ENCODE results near the gene TUBB4B.
A peak's percentile ranks its signal among the peaks of the same experiment; 100 is the strongest.

TUBB4B gene

DNA sequence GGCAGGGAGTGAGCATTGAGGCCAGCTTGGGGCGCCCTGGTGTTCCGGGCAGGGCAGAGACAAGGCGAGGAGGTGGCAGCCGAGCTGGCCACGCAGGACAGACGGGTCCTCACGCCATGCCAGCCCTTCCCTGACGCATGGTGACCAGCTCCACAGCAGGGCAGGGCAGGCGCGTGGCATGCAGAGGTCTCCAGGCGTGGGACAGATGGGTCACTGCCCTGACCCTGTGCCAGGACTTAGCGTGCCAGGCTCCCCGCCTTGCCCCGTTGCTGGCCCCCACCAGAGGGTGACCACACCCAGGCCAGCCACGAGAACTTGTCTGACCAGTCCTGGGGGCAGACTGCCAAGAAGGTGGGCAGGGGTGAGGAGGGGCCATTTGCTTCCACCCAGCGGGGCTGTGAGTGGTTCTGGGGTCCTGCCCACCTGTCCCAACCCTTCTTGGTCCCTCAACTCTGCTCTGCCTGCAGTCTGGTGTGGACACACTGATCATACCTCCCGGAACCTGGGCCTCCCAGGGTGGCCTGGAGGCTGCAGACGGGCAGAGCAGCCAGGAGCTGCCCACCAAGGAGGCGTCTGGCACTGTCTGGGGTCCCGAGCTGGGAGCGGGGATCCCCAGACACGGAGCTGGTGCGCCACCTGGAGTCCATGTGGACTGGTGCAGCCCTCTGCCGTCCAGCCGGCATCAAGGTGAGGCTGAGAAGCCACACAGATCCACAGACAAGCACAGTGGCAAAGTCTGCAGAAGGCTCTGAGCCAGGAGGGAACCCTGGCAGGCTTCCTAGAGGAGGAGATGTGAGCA, 13.8 kb upstream of the TUBB4B start, which contains the start of gene RNF224:
TSS of gene RNF224 (plus strand) at position 449 of the 799 bp plus-strand sequence. CDS start 834 bp downstream, outside the sequence.
- TF ChIP-seq, protein P1, sequence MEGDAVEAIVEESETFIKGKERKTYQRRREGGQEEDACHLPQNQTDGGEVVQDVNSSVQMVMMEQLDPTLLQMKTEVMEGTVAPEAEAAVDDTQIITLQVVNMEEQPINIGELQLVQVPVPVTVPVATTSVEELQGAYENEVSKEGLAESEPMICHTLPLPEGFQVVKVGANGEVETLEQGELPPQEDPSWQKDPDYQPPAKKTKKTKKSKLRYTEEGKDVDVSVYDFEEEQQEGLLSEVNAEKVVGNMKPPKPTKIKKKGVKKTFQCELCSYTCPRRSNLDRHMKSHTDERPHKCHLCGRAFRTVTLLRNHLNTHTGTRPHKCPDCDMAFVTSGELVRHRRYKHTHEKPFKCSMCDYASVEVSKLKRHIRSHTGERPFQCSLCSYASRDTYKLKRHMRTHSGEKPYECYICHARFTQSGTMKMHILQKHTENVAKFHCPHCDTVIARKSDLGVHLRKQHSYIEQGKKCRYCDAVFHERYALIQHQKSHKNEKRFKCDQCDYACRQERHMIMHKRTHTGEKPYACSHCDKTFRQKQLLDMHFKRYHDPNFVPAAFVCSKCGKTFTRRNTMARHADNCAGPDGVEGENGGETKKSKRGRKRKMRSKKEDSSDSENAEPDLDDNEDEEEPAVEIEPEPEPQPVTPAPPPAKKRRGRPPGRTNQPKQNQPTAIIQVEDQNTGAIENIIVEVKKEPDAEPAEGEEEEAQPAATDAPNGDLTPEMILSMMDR (IDR thresholded peaks at IDR 0.05; ENCODE audit: low read depth, low read length, missing control alignments): peak; percentile 91
- H3K4me3 ChIP-seq (ENCODE audit: low read depth, low read length): no peak within 1 kb of the TSS
- no peak for DNase-seq (ENCODE audit: low read depth)

DNA sequence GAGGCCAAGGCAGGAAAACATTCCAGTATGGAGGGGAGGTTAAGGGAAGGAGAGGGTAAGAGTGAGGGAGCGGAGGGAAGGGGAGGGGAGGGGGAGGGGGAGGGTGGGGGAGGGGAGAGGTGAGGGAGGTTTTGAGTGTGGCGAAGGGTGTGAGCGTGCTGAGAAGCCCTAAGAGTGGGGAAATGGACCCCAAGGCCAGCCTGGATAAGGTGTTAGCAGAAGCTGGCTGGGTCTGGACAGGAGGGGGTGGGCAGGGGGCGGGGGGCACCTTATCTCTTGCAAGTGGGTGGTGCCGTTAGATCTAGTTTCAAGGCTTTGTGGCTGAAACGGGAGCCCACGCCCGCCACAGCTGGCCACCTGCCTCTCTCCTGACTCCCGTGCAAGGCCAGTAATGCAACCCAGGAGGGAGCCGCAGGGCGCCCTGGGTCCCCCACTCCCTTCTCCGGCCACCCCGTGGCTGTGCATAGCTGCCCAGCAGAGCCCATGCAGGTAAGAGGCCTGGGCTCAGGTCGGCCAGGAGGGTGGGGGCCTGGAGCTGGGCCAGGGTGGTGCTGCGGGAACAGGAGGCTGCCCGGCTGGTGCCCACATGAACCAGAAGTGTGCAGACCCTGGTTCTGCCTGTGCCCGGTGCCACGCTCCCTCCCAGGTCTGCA, 13.1 kb upstream of the TUBB4B start:
- TF ChIP-seq, protein P1 (IDR thresholded peaks at IDR 0.05; ENCODE audit: low read depth, low read length, missing control alignments): no peak
- no peak overlapping the region for H3K4me3 ChIP-seq (ENCODE audit: low read depth, low read length)
- no peak for DNase-seq (ENCODE audit: low read depth)

DNA sequence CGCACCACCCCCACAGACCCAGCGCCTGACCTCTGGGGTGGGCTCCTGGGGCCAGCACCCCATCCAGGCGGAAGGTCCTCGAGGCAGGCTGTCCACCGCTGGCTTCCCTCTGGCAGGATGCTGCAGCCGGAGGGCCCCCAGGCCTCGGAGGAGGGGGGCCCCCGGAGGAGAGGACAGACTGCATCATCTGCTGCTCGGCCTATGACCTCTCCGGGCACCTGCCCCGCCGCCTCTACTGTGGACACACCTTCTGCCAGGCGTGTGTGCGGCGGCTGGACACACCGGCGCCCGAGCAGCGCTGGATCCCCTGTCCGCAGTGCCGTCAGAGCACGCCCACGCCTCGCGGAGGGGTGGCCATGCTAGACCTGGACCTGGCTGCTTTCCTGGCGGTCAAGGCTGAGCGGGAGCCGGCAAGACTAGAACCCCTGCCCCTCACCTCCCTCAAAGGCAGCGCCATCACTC, 12.6 kb upstream of the TUBB4B start:
- H3K4me3 ChIP-seq (ENCODE audit: low read depth, low read length): no peak overlapping the region
- TF ChIP-seq, protein P1 (IDR thresholded peaks at IDR 0.05; ENCODE audit: low read depth, low read length, missing control alignments): no peak
- no peak for DNase-seq (ENCODE audit: low read depth)

DNA sequence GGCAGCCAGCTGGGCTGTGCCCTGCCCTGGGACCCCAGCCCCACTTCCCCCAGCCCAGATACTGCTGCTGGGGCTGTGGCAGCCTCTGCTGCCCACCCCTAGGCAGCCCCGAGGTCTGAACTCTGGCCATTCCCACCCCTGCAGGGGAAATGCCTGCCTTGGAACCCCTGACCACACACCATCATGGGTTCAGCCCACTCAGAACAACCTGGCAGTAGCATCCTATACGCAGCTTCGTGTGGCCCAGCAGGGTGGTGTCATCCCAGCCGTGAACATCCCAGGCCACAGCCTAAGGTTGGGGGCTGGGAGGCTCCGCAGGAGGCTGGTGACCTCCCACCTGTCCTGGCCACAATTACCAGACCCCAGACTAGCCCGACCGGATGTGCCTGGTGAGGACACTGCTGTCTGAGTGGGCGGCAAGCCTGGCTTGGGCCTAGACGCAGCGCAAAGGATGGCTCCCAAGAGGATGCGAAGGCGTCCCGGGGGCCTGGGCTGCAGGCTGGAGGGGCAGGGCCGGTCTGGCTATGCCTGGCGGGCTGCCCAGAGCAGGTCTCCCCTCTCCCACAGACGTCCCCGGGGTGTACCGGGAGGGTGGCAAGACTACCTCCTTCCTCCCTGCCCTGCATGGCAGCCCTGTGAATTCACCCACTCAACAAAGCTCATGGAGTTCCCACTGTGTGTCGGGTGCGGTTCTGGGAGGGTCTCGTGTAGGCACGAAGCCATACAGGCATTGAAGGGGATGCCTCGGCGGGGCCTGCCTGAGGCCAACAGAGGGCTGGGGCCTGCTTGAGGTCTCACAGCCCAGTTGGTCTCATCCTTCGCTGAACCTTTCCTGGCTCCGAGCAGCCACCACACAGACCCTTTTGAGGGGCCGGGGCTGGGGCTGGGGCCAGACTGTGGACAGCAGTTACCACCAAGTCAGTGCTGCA, 11.9 kb upstream of the TUBB4B start:
- H3K4me3 ChIP-seq (ENCODE audit: low read depth, low read length): no peak overlapping the region
- TF ChIP-seq, protein P1 (IDR thresholded peaks at IDR 0.05; ENCODE audit: low read depth, low read length, missing control alignments): no peak
- no peak for DNase-seq (ENCODE audit: low read depth)

DNA sequence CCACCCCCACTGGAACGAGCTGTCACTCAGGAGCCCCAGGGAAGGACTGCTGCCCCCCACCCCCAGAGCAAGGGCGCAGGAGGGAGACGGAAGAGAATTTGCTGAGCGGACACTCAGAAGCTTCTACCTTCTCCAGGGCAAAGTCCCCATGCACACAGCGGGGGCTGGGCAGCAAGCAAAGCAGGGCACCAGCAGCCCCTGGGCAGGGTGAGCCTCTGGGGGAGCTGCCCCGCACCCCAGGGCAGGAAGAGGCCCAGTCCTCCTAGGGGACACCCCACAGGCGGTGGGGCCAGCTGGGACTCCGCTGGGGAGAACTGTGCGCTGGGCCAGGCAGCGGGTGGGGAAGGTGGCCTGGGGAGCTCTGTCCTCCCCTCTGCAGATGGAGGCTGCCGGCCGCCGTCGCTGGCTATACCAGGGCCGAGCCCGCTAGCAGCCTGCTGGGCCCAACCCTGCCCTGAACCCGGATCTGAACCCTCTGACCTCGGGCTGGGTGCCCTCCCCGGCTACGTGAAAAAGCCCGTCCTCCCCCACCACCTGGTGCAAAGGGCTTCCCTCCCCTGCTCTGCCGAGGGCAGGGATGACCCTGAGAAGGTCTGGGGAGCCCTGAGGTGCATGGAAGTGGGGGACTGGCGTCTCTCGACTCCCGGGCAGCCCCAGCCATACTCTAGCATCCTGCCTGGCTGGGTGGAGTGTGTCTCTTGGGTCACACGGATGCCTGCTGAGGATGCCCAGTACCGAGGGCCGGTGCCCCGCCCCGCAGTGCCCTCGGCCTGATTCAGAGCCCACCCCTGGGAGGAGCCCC, 11.0 kb upstream of the TUBB4B start:
- H3K4me3 ChIP-seq (ENCODE audit: low read depth, low read length): no peak overlapping the region
- no peak for DNase-seq (ENCODE audit: low read depth)
- TF ChIP-seq, protein P1 (IDR thresholded peaks at IDR 0.05; ENCODE audit: low read depth, low read length, missing control alignments): no peak
